Activated T-helper 2 cell treated with anti-CD3 and anti-CD28 coated beads, Interferon-gamma antibody, Interleukin-2, Interleukin-4, amounts not matched to agents 10 μg/mL and 5 μg/mL and 100 μg/mL, durations not matched to agents 14 hours and 24 hours and 36 hours (primary cell): ENCODE measurements around the gene CUEDC1. TPM values are rescaled to one million over a fixed set of nuclear protein-coding genes. Genes with fewer than 3 reads are reported as not detected.

Source experiments
- DNase-seq: peaks from one replicate; pipeline ENCODE4 v3.0.0; 2021; ENCODE audit warnings: low spot score
- H3K27ac Mint-ChIP-seq: one replicate; pipeline ENCODE4 v1.8.0; 2021; ENCODE audit warnings: mixed read lengths
- H3K27me3 Mint-ChIP-seq: one replicate; pipeline ENCODE4 v1.8.0; 2021; ENCODE audit warnings: low read depth, mixed read lengths
- H3K36me3 Mint-ChIP-seq: one replicate; pipeline ENCODE4 v1.8.0; 2021; ENCODE audit warnings: low read depth, mixed read lengths
- H3K4me1 Mint-ChIP-seq: one replicate; pipeline ENCODE4 v1.8.0; 2021; ENCODE audit warnings: low read depth, mixed read lengths
- H3K4me3 Mint-ChIP-seq: one replicate; pipeline ENCODE4 v1.8.0; 2021; ENCODE audit warnings: low read depth, mild to moderate bottlenecking, moderate library complexity, mixed read lengths
- H3K9me3 Mint-ChIP-seq: one replicate; pipeline ENCODE4 v1.8.0; 2021; ENCODE audit warnings: mixed read lengths
- intact Hi-C: fragments of 100-400 bp; cut with micrococcal nuclease; formaldehyde crosslinking; loops from one replicate; pipeline ENCODE4 v1.15.1; 2023
- total RNA-seq: library from RNA; stranded (reverse); gene quantifications from 2 replicates; pipeline ENCODE4 v1.2.3, GENCODE V29; 2022

Gene CUEDC1
- total RNA-seq, 1 donor from 2014 or later, result 0.34 TPM

- Mint-ChIP-seq H3K27me3 (peaks cover 9% of the 10 kb centered on the region), H3K4me3 (no peak overlapping the region), H3K36me3 (no peaks in the 10 kb centered on the region), H3K9me3 (no peaks in the 10 kb centered on the region), H3K27ac (no peak overlapping the region), H3K4me1 (no peaks in the 10 kb centered on the region)
- intact Hi-C loops, result no loop called here
- DNase-seq, result no peak
Observed at GRCh38 chr17:57886020-57886419, 69.2 kb downstream of the CUEDC1 start.

GRCh38 chr17:57885148-57885915 lies 69.9 kb downstream of the CUEDC1 start:
- Mint-ChIP-seq H3K4me1 (no peaks in the 10 kb centered on the region), H3K27ac (no peak overlapping the region), H3K27me3 (peaks cover 9% of the 10 kb centered on the region), H3K4me3 (no peak overlapping the region), H3K9me3 (no peaks in the 10 kb centered on the region), H3K36me3 (no peaks in the 10 kb centered on the region)
- no peak for DNase-seq
- intact Hi-C loops, result no loop called here

- no peaks in the 10 kb centered on the region for H3K9me3 Mint-ChIP-seq
- no peak overlapping the region for H3K27ac Mint-ChIP-seq
- H3K4me3 Mint-ChIP-seq, result no peak overlapping the region
- peaks cover 11% of the 10 kb centered on the region for H3K4me1 Mint-ChIP-seq
- intact Hi-C loops, result no loop called here
- no peaks in the 10 kb centered on the region for H3K36me3 Mint-ChIP-seq
- DNase-seq, result no peak
- peaks cover 5% of the 10 kb centered on the region for H3K27me3 Mint-ChIP-seq
Observed at GRCh38 chr17:57881783-57882351, 73.3 kb downstream of the CUEDC1 start.

- intact Hi-C loops, result no loop called here
- Mint-ChIP-seq H3K36me3 (no peaks in the 10 kb centered on the region), H3K4me1 (peaks cover 11% of the 10 kb centered on the region), H3K27ac (no peak overlapping the region), H3K9me3 (no peaks in the 10 kb centered on the region), H3K4me3 (no peak overlapping the region), H3K27me3 (peaks cover 8% of the 10 kb centered on the region)
- DNase-seq, result no peak
Observed at GRCh38 chr17:57881143-57881542, 74.1 kb downstream of the CUEDC1 start.

GRCh38 chr17:57880086-57880456 lies 75.1 kb downstream of the CUEDC1 start:
- no peak overlapping the region for H3K4me3 Mint-ChIP-seq
- H3K27ac Mint-ChIP-seq, result no peak overlapping the region
- H3K36me3 Mint-ChIP-seq, result no peaks in the 10 kb centered on the region
- H3K9me3 Mint-ChIP-seq, result no peaks in the 10 kb centered on the region
- peaks cover 14% of the 10 kb centered on the region for H3K27me3 Mint-ChIP-seq
- peaks cover 11% of the 10 kb centered on the region for H3K4me1 Mint-ChIP-seq
- DNase-seq, result no peak
- intact Hi-C loops, result no loop called here

- intact Hi-C loops, result no loop called here
- Mint-ChIP-seq H3K4me1 (peaks cover 11% of the 10 kb centered on the region), H3K27me3 (peaks cover 11% of the 10 kb centered on the region), H3K36me3 (no peaks in the 10 kb centered on the region), H3K27ac (no peak overlapping the region), H3K9me3 (no peaks in the 10 kb centered on the region), H3K4me3 (no peak overlapping the region)
- no peak for DNase-seq
Observed at GRCh38 chr17:57879437-57880085, 75.7 kb downstream of the CUEDC1 start.

GRCh38 chr17:57877803-57878377 lies 77.3 kb downstream of the CUEDC1 start:
- no peak overlapping the region for H3K4me3 Mint-ChIP-seq
- no peaks in the 10 kb centered on the region for H3K36me3 Mint-ChIP-seq
- H3K27me3 Mint-ChIP-seq, result peaks cover 9% of the 10 kb centered on the region
- no peak for DNase-seq
- peaks cover 13% of the 10 kb centered on the region for H3K4me1 Mint-ChIP-seq
- intact Hi-C loops, result no loop called here
- H3K9me3 Mint-ChIP-seq, result no peaks in the 10 kb centered on the region
- no peak overlapping the region for H3K27ac Mint-ChIP-seq

GRCh38 chr17:57876866-57877237 lies 78.4 kb downstream of the CUEDC1 start:
- Mint-ChIP-seq H3K9me3 (no peaks in the 10 kb centered on the region), H3K4me1 (peaks cover 13% of the 10 kb centered on the region), H3K27me3 (peaks cover 11% of the 10 kb centered on the region), H3K4me3 (no peak overlapping the region), H3K27ac (no peak overlapping the region), H3K36me3 (no peaks in the 10 kb centered on the region)
- intact Hi-C loops, result no loop called here
- no peak for DNase-seq

GRCh38 chr17:57876023-57876865 lies 79.0 kb downstream of the CUEDC1 start:
- no peaks in the 10 kb centered on the region for H3K9me3 Mint-ChIP-seq
- H3K4me3 Mint-ChIP-seq, result no peak overlapping the region
- no peaks in the 10 kb centered on the region for H3K36me3 Mint-ChIP-seq
- H3K27ac Mint-ChIP-seq, result no peak overlapping the region
- peaks cover 12% of the 10 kb centered on the region for H3K27me3 Mint-ChIP-seq
- peaks cover 13% of the 10 kb centered on the region for H3K4me1 Mint-ChIP-seq
- intact Hi-C loops, result no loop called here
- no peak for DNase-seq

- intact Hi-C loops, result no loop called here
- no peak for DNase-seq
- Mint-ChIP-seq H3K9me3 (no peaks in the 10 kb centered on the region), H3K27ac (no peak overlapping the region), H3K4me3 (no peak overlapping the region), H3K36me3 (no peaks in the 10 kb centered on the region), H3K27me3 (peaks cover 12% of the 10 kb centered on the region), H3K4me1 (peaks cover 13% of the 10 kb centered on the region)
Observed at GRCh38 chr17:57875290-57876022, 79.8 kb downstream of the CUEDC1 start.

GRCh38 chr17:57874434-57875289 lies 80.5 kb downstream of the CUEDC1 start:
- H3K27me3 Mint-ChIP-seq, result peaks cover 12% of the 10 kb centered on the region
- no peak for DNase-seq
- no peak overlapping the region for H3K27ac Mint-ChIP-seq
- H3K36me3 Mint-ChIP-seq, result no peaks in the 10 kb centered on the region
- H3K9me3 Mint-ChIP-seq, result no peaks in the 10 kb centered on the region
- intact Hi-C loops, result no loop called here
- no peak overlapping the region for H3K4me3 Mint-ChIP-seq
- peaks cover 7% of the 10 kb centered on the region for H3K4me1 Mint-ChIP-seq
